ENCODE measurements around the gene GBGT1.

- TF ChIP-seq CTCF (IDR thresholded peaks at IDR 0.05; ENCODE audit: poor library complexity, severe bottlenecking) (no peak), TAF1 (IDR thresholded peaks at IDR 0.05; ENCODE audit: low read depth) (no peak)
These were observed 54.7 kb downstream of the GBGT1 start for GRCh38 chr9:133108794-133109641.
